ENCODE results near the gene SIGLEC10.
"Not testable (repeated sequence)": the region's sequence is repeated elsewhere in the genome, so short reads cannot be mapped to it uniquely, and the experiment has no call there.

SIGLEC10 gene

DNA sequence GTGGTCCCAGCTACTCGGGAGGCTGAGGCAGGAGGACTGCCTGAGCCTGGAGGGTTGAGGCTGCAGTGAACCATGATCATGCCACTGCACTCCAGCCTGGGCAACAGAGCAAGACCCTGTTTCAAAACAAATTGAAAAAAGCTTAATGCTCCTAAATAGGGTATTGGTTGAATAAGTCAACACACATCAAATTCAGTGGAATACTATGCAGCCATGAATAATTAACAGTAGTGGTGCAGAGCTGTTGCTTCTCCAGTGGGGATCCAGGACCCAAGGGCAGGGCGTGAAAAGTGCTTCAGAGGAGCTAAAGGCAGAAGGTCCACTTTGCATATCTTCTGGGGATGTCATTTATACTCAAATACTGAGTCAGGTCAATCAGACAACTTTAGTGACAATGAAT is 22.6 kb upstream of the SIGLEC10 start:
- DNase-seq, result no peak

DNA sequence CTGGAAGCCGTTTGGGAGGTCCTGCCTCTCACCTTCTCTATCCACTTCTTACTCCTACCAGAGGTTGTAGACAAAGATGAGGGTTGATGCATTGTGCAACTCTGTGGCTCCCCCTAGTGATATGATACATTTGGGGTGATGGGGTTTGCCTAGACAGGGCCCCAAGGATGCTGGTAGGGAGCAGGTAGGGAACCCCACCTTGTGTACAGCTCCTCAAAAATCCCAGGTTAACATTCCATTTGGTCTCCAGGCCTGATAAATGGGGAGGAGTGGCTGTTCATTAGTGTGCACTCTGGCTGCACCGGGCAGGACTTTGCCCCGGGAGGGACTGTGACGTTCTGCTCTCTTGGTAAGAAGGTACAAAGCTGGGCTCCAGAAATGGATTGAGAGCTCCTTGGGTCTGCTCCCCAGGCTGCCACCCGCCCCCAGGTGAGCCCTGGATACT is 21.6 kb upstream of the SIGLEC10 start:
- DNase-seq, result peak; percentile 37

DNA sequence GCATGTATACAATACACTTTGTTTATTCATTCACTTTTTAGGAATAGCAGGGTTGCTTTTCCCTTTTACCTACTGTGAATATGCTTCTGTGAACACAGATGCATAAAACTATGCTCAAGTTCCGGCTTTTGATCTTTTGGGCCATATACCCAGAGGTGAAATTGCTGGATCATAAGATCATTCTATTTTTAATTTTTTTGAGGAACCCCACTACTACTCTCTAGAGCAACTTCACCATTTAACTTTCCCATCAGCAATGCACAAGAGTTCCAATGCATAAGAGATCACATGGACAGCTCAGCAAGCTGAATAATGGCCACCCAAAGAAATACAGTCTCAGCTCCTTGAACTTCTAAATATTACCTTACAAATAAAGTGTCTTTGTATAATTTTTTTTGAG is 17.0 kb upstream of the SIGLEC10 start:
- no peak for DNase-seq

DNA sequence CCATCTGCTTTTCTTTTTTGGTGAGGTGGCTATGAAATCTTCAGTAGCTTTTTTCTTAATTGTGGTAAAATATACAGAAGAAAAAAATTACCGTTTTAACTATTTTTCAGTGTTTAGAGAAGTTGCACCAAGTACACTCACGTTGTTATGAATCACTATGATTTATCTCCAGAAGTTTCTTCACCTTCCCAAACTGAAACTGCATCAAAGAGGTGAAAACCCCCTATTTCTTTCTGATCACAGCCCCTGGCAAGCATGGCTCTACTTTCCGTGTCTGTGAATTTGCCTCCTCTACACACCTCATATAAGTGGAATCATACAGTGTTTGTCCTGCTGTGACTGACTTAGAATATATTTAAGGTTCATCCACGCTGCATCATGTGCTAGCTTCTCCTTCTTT is 15.6 kb upstream of the SIGLEC10 start:
- DNase-seq, result no peak

DNA sequence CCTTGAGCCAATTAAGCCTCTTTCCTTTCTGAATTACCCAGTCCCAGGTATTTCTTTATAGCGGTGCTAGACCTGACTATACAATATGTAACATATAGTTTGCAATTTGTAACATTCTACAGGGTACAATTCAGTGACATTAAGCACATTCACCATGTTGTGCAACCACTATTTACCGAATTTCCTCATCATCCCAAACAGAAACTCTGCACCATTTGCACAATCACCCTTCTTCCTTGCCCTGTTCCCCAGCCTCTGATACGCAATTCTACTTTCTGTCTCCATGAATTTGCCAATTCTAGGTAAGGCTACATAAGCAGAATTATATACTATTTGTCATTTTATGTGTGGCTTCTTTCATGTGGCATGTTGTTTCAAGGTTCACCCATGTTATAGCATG is 13.7 kb upstream of the SIGLEC10 start:
- no peak for DNase-seq

DNA sequence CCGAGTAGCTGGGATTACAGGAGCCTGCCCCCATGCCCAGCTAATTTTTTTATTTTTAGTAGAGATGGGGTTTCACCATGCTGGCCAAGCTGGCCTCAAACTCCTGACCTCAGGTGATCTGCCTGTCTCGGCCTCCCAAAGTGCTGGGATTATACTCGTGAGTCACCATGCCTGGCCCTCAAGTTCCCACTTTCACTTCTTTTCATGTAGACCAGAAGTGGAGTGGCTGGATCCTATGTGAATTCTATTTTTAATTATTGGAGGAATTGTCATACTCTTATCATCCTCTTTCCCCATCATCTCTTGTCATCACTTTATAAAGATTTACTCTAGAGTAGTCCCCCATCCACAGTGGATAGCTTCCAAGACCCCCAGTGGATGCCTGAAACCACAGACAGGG is 12.8 kb upstream of the SIGLEC10 start:
- DNase-seq, result no peak

DNA sequence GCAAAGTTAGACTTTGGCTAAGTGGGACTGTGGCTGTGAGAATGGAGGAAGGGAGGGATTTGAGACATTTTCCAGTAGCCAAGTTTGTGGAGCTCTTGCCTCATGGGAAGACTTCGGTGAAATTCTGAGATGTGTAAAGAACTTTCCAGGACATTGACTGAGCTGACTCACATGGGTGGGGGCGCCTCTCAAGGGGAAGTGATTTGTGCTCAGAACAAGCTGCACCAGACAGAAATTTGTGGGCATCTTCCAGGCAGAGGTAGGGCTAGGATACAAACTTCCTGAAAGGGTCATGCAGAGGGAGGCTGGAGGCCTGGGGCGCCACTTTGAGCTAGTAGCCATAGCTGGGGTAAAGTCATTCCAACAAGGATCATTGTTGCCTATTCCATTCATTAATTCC is 9.8 kb upstream of the SIGLEC10 start:
- no peak for DNase-seq

DNA sequence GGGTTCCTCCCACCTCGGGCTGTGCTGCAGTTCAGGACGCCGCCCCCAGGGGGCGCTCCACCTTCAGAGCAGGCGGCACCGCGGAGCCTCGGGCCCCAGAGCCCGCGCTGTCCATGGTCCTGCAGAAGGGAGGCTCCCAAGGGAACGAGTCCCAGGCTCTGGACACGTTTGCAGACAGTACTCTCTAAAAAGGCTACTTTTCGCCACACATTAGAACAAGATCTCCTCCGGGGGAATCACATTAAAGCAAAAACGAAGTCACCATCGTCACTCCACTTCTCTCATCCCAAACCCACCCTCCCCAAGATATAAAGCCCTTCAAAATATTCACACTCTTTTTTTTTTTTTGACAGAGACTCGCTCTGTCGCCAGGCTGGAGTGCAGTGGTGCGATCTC is 4.6 kb upstream of the SIGLEC10 start:
- DNase-seq, result peak; percentile 86

DNA sequence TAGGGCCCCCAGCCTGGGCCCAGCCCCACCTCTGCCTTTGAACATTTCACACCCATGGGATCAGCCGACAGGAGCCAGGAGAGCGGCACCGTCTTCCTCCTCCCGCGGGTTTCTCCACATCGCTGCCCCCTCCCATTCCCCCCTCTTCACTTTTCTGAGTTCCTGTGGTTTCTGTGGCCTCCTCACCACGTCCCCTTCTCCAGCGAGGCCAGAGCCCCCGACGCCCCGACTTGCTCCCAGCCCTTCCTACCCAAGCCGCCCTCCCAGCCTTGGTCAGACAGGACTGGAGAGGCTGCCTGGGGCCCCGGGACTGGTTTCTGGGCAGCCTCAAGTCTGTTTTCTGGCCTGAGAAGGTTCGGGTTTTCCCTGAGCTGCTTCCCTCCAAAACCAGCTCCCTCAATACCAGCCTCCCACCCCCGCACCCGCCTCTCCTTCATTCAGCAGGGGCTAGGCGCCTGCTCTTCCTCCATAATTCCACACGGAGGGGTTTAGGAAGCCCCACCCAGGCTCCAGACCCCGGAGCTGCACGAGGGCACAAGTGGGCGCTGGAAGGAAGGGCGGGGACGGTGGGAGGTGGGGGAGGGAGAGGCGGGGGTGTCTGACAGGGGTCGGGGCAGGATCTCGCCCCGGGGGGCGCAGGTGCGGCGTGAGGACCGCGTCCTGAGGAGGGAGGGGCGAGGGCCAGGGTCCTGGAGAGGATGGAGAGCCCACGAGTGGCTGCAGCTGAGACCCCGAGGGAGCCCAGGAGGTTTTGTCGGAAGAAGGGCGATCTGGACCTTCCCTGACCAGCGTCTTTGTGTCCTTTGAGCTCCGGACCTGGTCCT is 4.0 kb upstream of the SIGLEC10 start:
- no peak for DNase-seq

DNA sequence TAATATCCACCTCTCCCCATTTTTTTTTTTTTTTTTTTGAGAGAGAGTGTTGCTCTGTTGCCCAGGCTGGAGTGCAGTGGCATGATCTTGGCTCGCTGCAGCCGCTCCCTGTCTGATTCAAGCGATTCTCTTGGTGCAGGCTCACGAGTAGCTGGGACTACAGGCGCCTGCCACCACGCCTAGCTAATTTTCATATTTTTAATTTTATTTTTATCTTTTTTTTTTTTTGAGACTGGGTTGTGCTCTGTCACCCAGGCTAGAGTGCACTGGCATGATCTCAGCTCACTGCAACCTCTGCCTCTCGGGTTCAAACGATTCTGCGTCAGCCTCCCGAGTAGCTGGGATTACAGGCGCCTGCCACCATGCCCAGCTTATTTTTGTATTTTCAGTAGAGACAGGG is 3.1 kb upstream of the SIGLEC10 start:
- not testable (repeated sequence) for DNase-seq

DNA sequence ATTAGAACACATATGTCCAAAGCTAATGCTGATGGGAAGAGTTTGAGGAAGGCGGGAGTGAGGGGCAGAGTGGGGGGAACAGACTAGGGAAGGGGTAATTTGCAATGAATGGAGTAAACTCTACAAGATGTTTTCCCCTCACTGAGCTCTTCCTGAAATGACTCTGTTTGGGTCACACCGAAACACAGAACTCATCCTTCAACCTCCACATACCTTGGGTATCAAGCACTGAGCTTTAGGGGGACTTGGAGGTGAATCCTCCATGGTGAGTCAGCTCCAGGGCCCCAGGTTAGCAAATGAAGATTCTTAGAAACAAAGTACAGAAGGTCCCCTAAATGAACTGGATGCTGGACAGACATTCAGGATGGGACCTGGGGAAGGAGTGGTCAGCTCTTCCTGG is 1.3 kb upstream of the SIGLEC10 start:
- no peak for DNase-seq

DNA sequence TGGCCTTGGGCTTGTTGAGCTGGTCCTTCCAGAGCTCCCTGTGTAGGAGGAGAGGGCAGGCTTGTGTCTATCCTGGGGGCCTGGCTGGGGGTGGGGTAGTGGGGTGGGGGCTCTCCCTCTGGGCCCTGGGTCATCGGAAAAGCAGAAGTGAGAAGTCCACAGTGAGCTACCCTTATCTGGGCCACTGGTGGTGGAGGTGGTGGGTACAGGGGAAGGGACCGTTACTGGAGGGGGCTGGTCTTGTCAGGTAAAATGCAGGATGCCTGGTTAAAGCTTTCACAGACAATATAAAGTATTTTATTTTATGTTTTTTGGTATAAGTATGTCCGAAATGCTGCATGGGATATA is 342 bp upstream of the SIGLEC10 start:
- DNase-seq, result no peak

DNA sequence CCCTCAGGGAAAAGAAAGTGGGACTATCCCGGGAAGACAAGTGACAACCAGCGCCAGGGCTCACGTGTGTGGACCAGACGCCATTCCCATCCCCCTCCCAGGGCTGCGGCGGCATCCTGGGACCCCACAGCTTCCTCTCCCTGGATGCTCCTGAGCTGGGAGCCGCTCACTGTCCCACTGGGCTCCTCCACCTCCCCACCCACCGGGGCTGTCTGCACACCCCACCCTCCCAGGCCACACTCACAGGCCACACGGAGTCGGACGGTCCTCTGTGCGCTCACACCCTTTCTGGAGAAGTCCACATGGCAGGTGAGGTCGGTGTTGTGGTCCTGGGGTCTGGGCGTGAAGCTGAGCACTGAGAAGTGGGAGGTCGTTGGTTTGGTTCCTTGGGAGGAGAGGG is 1.0 kb downstream of the SIGLEC10 start:
- not testable (repeated sequence) for DNase-seq

DNA sequence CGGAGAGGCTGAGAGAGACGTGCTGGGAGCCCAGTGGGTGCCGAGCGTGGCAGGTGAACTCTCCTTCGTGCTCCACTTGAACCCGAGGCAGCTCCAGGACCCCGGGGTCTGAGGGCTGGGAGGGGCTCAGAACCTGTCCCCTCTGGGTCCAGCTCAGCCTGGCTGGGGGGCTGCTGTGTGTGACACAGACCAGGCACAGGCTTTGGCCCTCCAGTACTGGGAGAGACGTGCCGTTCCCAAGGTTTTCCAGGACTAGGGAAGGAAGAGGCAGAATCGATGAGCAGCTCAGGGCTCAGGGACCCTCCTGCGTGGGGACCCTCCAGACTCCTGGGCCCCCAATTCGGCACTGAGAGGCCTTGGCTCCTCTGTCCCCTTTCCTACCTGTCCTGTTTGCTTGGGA is 2.3 kb downstream of the SIGLEC10 start:
- no peak for DNase-seq

DNA sequence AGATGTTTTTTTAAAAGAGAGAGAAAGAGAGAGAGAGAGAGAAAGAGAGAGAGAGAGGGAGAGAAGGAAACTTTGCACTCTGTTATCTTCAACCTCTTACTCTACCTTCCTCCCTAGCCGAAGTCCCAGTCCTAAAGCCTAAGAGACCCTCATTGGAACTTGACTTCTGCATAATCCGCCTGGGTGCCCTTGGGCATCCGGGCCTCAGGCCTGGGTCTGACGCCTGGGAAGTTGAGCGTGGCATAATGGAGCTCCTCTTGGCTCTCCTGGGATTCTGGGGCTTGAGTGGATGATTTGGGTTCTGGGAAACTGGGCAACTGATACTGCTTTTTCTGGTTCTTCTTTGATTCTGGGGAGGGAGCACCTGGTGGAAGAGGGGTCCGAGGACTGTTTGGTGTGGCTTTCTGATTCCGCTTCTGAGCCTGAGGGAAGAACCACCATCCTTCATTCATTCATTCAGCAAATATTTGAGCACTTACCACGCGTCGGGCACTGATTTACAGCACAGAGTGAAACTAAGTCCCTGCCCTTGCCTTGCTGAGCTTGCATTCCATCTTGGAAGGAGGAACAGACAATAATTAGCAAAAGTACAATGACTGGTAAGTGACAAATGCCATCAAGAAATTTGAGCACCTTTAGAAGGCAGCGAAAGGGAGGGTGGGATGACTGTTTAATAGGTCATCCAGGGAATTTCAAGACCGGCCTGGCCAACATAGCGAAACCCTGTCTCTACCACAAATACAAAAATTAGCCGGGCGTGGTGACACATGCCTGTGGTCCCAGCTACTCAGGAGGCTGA is 6.3 kb downstream of the SIGLEC10 start:
- DNase-seq, result no peak

DNA sequence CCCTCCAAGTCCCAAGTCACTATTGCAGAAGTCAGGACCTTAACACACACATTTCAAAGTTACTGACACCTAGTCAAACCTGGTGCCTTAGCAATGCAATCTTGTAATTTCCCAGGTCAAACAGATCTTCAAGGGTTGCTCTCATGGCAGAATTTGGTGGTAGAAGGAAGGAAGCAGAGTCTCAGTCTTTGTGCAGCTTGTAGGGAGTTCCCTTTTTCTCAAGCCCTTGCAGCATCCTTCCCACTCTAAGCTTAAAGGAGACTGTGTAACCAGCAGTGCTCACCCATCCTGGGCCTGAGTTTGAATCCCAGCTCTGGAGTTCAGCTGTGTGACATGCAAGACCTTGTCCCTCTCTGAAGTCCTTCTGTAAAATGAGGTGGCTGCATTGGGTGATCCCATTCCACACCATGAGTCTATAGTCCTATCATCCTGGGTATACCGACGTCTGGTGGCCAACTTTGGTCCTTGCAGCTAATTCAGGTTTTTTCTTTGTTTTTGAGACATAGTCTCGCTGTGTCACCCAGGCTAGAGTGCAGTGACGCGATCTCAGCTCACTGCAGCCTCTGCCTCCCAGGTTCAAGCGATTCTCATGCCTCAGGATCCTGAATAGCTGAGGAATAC is 9.8 kb downstream of the SIGLEC10 start:
- peak; percentile 40 for DNase-seq

DNA sequence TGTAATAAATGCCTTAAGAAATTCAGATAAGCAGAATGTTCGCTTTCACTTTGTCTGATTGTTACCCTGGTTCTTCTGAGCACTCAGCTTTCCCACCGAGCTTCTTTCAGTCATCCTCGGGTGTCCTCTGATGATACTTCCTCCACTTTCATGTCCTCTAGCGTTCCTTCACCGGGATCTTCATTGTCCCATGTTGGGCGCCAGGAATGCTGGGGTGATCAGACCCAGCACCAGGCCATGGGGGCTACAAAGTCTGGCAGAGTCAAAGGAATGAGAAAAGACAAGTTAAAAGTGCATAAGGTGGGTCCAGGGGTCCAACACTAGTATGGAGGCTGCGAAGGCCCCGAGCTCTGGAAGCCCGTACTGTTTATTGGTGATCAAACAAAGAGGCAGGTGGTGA is 15.3 kb downstream of the SIGLEC10 start:
- no peak for DNase-seq

DNA sequence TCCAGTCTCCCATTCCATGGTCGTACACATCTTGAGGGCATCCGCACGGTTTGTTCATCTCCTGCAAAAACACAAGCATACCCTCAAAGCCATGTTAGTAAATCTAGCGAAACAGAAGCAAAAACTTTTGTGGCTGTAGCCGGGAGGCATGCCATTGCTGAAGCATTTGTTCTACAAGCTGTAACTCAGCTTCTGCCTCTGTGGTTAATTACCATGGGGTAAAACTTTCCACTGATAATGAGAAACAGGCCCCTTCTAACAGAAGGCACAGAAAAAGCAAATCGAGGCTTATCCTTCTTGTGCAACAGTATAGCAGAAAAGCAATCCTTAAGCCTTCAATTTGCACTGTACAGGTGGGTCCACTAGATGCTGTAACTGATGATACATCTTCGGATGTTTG is 17.5 kb downstream of the SIGLEC10 start:
- DNase-seq, result not testable (repeated sequence)

DNA sequence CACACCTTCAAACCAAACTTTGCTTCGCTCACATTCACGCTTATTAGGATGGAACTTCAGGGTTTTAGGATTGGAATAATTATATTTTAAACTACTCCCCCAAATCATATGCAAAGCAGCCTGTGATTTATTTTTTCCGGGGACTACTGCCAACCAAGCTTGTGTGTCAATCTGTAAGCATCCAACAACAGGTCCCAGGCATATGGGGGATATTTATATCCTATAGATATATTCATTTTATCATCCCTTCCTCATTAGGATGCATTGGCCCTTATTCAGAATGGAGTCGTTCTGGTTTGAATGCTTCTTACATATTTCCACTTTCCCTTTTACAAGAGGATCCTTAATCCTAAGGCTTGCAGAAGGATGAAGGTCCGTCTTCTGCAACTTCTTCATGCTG is 18.2 kb downstream of the SIGLEC10 start:
- DNase-seq, result no peak

DNA sequence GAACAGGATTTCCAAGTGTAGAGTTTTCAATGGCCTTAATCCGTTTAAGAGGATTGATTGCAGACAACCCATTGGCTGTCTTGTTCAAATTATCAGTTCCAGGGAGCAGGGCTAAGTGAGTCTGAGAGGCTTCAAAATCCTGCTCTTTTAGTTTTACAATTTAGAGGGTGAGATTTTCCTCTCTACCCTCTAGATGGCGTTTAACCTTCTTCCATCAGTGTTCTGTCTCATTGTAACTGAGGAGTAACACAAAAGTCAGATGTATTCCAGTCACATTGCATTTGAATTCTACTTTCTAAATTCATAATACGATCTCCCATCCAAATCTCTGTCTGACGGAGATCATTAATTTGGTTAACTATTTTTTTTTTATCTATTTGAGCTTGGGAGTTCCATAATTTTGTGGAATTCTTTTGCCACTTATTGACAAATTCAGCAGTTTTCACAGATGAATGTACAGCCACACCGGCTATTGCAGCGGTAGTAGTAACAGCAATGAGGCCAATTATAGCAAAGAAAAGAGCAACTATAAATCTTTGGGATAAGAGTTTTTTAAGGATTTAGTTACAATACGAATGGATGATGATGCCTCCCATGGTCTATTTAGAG is 19.2 kb downstream of the SIGLEC10 start:
- no peak for DNase-seq

DNA sequence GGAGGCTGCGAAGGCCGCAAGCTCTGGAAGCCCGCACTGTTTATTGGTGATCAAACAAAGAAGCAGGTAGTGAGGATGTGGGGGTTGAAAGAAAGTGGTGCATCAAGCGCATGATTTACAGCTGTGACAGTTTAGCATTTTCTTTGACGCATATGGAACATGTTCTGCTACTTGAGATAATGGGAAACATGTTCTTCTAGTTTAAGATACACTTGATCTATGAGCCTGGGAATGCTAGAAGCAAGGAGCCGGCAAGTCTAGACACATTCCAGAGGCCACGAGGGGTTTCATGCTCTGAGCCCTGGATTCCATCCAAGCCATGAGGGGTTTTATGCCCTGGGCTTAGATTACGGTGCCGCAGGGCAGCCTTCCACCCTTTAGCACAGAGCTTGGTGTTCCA is 20.0 kb downstream of the SIGLEC10 start:
- DNase-seq, result not testable (repeated sequence)

DNA sequence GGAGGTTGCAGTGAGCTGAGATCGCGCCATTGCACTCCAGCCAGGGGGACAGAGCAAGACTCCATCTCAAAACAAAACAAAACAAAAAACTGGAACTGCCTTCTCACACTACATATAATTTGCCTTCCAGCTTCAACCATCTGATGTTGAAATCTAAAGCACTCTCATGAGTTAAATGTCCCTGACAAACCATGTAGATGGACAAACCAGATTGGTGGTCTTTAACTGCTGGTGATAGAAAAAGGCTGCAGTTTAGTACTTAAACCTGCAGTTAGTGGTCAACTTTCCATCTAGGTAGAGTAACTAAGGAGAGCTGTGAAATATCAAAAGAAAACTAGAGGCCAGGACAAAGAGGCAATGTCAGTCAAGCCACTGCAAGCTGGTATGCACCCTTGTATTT is 21.3 kb downstream of the SIGLEC10 start:
- DNase-seq, result no peak

DNA sequence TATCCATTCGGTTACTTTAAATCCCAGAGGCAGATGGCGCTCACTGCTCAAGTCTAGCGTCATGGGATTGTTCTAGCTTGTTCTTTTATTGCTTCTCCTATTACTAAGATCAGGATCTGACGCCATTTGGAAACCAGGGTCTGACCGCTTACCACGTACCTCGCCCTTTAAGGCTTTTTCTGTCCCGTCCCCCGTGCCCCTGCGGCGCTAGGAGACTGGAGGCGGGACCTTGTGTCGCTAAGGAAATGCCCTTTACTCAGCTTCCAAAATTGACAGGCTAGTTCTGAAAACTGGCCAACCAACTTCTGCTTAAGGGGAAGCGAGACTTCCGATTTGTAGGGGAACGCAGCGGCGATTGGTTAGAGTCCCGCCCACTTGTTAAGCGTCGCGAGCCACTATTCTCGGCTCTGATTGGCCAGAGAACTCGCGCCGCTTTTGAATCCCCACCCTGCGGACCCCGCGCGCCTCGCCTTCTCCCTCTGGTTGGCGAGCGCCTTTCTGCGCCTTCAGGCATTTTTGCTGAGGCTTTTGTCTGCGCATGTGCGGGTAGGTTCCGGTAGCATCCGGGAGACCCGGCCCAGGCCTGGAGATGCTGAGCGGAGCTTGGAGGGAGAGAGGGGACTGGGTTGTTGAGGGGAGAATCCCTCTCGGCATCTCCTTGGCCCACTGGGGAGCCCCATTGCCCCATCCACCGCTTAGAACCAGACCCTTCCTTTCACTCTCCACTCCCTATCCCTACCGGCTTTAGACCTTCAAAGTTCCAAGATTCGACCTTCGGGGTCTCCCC is 23.2 kb downstream of the SIGLEC10 start:
- peak; percentile 85 for DNase-seq

Data from CD4-positive, alpha-beta T cell treated with Interleukin-17A for 4 hours (primary cell).